HG03558 (cell line): ENCODE data around the gene PSMA6.
A peak's percentile ranks its signal among the peaks of the same experiment; 100 is the strongest.
"Not testable (repeated sequence)": the region's sequence is repeated elsewhere in the genome, so short reads cannot be mapped to it uniquely, and the experiment has no call there.

Source experiments
- ATAC-seq: cut with Tn5 transposase; IDR thresholded peaks from one replicate; pipeline ENCODE4 v1.9.1; 2021; ENCODE audit warnings: moderate number of reproducible peaks; ENCODE audit not compliant: unreplicated experiment; ENCODE audit errors: extremely low read depth

Gene PSMA6

DNA sequence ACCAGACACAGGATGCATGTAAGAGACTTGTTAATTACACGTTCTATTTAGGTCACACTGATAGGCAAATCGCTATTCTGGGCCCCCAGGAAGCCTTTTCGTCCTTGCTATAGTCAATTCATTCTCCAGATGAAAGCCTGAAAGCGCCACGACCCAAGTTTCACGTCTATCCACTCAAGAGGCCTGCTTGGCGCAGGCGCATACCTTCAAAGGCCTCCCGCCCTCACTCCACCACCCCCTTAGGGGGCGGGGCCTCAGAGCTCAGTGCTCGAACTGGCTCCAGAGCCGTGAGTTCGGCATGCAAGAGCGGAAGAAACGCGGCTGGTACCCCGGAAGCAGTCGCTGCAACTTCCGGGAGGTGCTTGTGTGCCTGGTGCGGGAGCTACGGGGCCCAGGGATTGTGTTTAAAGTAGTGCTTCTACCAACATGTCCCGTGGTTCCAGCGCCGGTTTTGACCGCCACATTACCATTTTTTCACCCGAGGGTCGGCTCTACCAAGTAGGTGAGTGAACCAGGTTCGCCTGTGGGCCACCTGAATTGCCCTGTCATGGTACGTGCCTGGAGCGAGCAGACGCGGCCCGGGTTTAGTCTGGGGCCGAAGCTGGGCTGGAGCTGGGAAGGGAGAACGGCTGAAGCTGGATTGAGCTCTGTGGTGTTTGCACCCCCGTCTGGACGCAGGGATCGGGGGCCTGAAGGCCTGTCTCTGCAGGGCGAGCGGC is at the start of gene PSMA6:
Gene PSMA6, plus strand, starts transcription at position 332 of the 719 bp plus-strand sequence. Its CDS starts 95 bp downstream, at position 427.
- ATAC-seq, result peak; percentile 82

DNA sequence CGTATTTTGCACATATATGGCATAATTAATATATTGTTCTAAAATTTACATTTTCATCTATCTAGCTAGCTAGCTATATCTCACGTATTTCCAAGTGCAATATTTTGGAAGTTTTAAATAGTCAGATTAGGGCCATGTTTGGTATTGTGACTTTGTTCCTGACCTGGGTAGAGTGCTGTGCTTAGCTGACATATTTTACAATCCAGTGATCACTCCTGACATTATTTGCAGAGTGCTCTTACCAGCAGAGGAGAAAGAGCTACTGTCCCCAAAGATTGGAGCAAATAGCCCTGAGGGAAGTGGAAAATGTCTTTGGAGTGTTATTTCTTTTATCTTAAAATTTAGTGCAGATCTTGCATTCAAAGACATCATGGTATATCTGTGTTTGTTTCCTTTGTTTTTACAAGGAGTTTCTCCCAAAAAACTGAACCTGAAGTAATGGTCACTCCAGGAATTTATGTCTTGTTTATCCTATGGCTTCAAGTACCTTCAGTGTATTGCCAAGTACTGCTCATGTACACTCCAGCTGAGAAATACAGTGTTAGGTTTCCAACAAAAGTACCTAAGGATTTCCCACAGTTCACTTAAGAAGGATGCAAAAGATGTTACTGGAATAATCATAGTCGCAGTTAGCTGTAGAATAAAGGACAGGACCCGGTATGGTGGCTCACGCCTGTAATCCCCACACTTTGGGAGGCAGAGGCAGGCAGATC is 49.4 kb upstream of the PSMA6 start:
- ATAC-seq, result no peak

DNA sequence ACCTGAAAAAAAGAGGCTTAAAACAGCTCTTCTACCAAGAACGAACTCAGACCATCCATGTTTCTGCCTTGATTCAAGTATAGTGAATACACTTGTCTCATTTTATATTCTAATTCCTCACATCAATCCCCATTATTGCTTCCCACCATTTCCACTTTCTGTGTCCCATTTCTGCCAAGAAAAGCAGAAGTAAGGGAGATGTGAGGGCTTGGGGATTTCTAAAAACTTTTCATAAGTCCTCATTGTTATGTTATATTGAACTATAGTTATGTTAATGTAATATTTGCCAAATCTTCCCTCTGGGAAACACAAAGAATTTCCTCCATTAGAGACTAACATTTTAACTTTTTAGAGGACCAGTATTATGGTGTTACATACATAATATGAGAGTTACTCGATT is 48.2 kb upstream of the PSMA6 start:
- ATAC-seq, result no peak

DNA sequence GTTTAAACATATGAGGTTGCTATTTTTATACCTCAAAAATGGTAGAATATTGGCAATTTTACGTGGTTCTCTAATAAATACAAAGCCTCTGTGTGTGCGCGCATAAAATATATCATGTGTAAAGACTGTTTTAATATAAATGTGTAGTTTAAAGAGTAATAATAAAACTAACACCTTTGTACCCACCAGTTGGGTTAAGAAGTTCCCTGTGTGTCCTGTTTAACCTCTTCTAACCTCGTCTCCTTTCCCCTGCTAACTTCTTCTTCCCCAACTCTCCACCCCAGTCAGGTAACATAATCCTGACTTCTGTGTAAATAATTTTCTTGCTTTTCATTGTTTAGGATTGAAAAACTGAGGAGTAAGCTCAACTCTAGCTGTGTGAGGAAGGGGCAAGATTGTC is 47.6 kb upstream of the PSMA6 start:
- no peak for ATAC-seq

DNA sequence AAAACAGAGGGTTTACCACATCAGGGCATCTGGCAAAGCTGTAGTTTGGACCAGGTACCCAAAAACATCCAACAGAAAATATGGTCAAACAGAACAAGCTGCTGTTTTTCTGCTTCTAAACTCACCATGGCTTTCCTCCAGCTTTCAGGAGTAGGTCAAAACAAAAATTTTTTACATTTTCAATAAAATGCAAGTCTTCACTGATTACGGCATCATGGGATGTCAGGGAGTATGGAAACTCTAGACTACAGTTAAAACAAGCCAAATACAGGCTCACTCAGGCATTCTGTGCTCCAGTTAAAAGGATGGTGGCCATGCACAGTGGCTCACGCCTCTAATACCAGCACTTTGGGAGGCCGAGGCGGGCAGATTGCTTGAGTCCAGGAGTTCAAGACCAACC is 47.1 kb upstream of the PSMA6 start:
- ATAC-seq, result no peak

DNA sequence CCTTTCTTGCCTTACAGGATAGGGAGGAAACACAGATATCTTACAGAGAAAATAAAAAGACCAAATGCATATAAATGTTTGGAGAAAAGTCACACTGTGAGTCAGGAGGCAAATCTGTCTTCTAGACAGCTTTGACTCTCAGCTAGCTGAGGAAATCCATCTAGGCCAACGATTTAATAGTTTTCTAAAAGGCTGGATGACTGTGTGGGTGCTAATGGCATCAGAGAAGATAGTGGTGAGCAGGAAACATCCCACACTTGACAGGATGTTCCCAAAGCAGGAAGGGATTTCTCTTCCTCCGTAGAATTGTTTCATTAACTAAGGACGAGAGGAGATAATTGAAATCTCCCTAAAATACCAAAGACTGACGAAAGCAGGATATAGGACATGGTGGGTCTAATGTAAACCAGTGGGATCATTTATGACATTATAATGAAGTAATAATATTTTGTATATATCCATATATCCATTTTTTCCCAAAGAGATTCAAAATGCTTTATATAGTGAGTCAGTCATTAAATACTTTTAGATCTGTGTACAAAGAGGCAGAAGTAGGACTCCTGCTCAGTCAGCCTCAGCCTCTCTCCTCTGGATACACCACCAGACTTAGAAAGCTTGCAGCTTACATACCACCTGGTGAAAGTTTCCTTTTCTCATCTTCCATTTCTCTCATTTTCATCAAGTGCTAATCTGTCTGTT is 44.3 kb upstream of the PSMA6 start:
- ATAC-seq, result no peak

DNA sequence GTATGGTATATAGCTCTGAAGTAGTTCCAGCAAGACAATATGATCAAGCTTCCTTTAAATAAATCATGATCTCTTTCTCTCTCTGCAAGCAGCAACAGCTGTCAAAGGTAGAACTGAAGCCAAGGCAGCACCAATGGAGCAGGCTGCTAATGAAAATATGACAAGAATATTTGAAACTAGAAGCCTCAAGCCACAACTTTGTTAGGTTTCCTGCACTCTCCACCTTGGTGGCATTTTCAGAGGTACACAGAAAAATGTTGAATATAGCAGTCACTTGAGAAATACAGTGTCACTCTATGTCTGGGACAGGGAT is 43.8 kb upstream of the PSMA6 start:
- no peak for ATAC-seq

DNA sequence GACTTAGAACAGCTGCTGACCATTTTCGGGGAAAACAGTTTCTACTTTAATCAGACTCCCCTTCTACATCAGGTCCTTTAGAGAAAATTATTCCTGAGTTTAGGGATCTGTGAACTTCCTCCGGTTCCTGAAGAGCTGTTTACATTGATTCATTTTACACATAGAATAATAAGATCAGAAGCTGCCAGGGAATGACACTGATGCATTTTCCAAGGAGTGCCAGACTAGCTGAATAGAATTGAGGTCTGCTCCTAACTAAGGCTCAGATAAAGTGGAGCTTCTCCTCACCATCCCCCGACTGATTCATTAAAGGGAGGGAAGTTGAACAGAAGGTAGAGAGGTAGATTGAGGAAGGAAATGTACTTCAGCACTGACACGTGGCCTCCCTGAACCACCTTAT is 41.9 kb upstream of the PSMA6 start:
- ATAC-seq, result no peak

DNA sequence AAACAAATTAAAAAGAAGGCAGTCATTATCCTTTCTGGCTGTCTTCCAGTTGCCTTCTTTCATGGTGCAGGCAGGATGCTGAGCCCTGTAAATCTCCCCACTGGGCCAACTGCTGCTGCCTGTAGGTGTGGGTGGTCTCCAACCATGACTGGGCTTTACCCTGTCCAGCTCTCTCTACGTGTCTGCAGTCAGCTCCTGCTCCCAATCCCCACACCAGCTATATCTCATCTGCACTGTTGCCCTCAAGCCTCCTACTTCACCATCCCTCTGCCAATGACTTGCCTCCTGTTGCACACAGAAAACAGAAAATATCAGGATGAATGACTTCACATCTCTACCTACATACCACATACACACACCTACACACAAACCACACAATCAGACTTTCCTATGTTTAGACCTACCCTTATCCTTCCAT is 39.7 kb upstream of the PSMA6 start:
- ATAC-seq, result no peak

DNA sequence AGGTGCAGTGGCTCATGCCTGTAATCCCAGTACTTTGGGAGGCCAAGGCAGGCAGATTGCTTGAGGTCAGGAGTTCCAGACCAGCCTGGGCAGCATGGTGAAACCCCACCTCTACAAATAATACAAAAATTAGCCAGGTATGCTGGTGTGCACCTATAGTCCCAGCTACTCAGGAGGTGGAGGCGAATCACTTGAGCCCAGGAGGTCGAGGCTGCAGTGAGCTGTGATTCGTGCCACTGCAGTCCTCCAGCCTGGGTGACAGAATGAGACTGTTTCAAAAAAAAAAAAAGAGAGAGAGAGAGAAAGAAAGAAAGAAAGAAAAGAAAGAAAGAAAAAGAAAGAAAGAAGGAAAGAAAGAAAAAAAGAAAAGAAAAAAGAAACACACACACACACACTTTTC is 39.1 kb upstream of the PSMA6 start:
- ATAC-seq, result not testable (repeated sequence)

DNA sequence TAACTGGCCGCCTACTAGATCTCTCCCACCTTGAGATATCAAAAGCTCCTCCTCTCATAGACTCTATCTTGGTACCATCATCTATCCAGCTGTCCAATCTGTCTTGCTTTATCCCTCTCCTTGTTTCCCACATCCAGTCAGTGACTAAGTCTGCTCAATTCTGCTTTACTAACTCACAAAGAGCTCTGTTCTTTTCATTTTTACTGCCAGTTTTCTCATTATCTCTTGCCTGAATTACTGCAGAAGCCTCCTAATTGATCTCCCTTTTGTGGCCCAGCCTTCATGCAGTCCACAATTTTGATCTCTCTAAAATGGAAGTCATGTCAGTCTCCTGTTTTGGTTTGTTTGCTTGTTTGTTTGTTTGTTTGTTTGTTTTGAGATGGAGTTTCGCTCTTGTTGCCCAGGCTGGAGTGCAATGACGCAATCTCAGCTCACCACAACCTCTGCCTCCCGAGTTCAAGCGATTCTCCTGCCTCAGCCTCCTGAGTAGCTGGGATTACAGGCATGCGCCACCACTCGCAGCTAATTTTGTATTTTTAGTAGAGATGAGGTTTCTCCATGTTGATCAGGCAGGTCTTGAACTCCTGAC is 38.1 kb upstream of the PSMA6 start:
- ATAC-seq, result not testable (repeated sequence)

DNA sequence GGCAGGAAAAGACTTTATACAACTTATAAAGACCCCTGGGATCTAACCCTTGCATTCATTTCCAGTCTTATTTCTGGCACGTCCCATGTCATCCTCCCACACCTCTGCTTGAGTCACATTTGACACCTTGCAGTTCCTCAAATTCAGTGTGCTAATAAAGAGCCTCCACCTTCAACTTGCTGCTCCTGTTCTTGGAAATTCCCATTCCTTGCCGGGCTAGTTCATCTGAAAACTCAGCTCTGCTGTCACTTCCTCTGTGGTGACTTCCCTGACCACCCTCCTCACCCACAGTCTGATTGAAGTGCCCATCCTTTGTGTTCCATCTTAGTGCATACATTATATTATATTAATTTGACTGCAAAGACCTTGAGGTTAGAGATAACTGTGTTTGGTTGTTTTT is 37.4 kb upstream of the PSMA6 start:
- no peak for ATAC-seq

DNA sequence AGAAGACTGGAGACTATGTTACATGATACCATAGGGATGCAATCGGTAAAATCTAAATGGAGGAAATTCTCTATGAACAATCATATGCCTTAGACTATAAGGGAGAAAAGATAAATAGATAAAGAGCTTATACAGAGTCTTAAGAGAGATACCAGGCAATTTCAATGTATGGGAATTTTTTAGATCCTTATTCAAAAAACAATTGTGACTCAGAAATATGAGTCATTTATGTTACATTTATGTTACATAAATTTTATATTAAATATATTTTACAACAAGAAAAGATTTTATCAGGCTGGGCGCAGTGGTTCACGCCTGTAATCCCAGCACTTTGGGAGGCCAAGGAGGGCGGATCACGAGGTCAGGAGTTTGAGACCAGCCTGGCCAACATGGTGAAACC is 36.5 kb upstream of the PSMA6 start:
- ATAC-seq, result no peak

DNA sequence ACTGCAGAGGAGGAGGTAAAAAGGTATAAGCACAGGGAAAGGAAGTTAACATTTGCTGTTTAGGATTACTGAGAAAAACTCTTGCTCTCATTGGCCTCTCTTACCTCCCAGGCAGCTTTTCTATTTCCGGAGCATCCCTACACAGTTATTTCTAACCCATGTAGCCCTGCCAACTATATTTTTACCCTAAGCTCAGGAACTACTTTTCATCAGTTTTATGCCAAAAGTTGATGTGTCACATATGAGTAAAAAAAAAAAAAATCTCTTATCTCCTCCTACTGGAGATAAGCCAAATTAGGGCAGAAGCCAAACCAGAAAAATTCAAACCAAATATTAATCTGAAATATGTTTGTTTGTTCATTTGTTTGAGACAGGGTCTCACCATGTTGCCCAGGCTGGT is 34.4 kb upstream of the PSMA6 start:
- ATAC-seq, result no peak

DNA sequence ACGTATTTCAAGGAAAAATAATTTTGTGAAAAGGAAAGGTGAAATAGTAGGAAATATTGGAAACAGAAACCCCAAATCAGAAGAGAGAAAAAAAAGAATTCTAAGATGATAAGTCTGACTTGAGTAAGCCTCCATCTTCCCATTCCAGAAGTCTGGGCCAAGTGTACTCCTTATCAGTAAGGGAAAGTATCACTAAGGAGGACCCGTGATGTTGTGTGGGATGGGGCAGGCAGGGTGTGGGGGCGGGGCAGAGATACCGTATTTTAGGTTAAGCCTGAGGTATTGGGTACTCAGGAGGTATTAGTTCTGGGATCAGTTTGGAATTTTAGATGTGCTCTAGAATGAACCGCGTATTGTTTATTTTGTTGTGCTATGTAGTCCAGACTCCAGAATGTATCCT is 33.8 kb upstream of the PSMA6 start:
- no peak for ATAC-seq

DNA sequence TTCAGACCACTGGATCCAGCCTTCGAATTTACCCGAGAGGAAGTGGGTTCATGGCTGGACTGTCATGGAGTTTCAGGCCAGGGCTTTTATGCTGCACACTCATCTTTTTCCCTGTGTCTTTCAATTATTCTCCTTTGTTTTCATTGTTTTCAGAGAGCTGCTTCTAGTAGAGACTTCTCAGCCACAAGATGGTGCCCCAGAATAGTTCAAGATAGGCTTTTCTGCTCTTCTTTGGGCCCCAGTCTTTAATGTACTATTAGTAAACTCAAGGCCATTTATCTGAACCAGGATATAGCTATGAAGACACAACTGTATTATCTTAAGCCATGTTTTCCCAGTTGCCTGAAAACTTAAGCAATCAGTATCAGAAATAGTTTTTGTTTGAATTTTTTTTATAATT is 30.4 kb upstream of the PSMA6 start:
- no peak for ATAC-seq

DNA sequence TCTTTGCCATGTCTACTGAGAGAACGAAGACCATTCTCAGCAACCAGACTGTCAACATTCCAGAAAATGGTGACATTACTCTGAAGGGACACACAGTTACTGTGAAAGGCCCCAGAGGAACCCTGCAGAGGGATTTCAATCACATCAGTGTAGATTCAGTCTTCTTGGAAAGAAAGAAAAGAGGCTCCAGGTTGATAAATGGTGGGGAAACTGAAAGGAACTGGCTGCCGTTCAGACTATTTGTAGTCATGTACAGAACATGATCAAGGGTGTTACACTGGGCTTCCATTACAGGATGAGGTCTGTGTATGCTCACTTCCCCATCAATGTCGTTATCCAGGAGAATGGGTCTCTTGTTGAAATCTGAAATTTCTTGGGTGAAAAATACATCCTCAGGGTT is 29.7 kb upstream of the PSMA6 start:
- no peak for ATAC-seq

DNA sequence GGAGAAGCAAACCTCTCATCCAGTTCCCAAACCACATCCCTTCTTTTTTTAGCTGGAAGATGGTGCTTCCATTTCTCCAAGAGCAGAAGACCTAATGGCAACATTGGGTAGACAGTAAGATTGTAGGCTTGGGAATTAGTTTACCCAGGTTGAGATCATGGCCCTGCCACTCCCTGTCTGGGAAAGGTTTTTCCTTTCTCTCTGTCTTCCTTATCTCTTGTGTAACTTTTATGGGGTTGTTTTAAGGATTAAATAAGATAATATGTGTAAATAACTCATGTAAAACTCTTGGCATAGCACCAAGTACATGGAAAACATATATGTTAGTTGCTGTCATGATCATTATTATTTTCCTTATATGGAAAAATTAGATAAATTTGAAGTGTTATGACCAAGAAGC is 23.2 kb upstream of the PSMA6 start:
- ATAC-seq, result no peak

DNA sequence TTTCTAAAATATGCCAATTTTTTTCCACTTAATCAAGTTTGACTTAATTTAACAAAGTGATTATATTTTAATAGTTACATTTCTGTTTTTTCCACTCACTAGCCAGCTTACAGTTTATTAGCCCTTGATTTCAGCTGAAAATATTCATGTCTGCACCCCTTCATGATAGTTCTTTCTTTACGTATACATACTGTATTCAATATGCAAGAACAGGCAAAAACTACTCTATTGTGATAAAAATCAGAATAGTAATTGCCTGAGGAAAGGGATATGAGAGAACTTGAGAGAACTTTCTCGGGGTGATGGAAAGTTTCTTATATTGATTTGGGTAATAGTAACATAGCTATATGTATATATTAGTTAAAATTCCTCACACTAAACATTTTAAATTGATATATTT is 17.4 kb upstream of the PSMA6 start:
- no peak for ATAC-seq

DNA sequence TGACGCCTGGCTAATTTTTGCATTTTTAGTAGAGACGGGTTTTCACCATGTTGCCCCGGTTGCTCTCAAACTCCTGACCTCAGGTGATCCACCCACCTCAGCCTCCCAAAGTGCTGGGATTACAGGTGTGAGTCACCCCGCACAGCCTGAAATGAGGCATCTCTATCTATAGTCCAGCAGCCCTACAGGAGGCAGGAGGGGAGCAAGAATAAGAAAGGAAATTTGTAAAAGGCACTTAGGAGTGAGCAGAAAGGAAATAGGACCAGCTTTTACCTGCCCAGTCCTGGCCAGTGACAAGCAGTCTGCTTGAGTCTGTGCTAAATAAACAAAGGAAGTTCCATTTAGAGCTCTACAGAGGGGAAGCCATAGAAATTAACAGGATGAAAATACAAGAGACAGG is 15.0 kb upstream of the PSMA6 start:
- ATAC-seq, result no peak

DNA sequence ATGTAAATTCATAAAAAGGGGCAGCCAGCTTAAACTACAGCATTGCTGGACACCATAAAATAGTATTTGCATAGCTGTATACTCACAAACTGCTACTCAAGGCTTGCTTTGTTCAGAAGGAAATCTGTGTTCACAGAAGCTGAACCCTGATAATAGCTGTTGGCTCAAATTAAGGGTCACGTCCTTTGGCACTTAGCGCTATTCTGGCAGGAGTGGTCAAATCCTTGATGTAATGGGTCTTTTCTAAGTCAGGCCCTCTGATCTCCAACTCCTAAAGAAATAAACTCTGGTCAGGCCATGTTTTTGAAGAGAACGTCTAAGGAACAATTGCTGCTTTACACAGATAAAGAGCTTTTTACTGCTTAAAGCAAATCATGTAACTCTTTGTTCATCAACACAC is 12.8 kb upstream of the PSMA6 start:
- ATAC-seq, result no peak
